Stimulated activated CD4-positive, alpha-beta T cell treated with anti-CD3 and anti-CD28 coated beads, Interleukin-12 subunit alpha, Interleukin-12 subunit beta, amount 100 ng/mL, for 48 hours (primary cell): ENCODE results near the gene PDGFRA.
"Not testable (repeated sequence)": the region's sequence is repeated elsewhere in the genome, so short reads cannot be mapped to it uniquely, and the experiment has no call there.

Experiments used
- DNase-seq, 3 donors: peaks; one replicate each; pipeline ENCODE4 v3.0.0-alpha.2; 2020; ENCODE audit warnings: low read depth in 2 of 3, low spot score in 1 of 3

PDGFRA gene

DNA sequence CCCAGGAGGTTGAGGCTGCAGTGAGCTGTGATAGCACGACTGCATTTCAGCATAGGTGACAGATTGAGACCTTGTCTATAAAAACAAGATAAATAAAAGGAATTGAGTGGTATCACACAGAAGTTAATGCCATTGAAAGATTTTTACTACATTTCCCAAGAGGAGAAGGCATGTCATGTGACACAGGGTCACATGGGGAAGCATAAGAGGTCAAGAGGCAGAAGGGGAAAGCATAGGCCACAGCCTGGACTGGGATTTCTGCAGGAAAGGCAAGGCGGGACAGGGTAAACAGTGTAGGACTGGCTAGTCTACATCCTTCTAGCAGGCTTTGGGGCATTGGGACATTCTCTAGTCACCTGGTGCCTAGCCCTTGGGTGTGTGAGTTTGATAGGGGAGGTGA lies 88.6 kb downstream of the PDGFRA start:
- no peak for DNase-seq

DNA sequence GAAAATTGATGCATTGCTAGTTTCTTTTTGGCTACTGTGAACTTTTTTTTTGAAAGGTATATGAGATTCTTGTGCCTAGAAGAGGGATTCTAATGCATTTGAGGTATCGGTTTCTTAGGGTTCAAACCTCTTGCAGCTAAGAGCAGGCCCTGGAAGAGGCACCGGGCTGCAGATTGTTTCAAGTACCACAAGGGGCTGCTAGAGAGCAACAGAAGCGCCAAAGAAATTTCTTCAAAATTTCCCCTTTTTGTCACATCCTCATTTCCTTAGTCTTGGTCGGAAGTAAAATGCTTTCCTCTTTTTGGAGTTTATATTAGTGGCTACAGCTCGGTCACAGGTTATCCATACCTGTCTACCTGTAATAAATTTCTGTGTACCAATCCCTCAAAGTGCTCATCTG lies 89.8 kb downstream of the PDGFRA start:
- DNase-seq: no peak

DNA sequence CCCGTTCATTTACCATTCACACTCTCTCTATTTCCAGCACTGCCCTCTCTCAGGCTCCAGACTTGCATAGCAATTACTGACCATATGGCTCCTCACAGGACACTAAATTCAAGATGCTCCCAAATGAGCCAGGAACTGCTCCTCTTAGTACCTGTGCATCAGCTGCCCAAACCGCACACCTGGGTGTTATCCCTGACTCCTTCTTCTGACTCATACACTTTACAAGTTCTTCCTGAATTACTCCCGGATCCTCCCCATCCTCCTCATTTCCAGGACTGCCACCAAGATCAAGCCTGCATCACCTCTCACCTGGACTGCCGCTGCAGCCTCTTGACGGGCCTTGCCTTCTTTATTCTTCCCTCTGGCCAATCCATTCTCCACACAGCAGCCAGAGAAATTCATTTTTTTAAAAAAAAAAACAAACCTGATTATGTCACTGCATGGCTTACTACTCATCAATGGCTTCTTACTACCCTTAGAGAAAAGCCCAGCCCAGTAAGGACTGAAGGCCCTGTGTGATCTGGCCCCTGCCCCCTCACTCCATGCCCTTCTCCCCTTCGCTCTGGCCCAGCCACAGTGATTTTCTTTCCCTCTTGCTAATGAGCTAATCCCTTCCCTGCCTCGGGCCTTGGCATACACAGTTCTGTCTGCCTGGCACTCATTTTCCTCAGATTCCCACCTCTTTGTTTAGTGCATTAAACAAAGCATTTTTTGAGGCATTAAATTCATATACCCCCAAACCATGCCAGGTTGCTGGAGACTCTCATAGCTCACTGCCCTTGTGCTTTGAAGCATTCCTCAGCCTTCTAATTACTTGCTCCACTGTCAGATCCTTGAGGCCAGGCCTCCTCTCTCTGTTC lies 92.0 kb downstream of the PDGFRA start:
- no peak for DNase-seq

DNA sequence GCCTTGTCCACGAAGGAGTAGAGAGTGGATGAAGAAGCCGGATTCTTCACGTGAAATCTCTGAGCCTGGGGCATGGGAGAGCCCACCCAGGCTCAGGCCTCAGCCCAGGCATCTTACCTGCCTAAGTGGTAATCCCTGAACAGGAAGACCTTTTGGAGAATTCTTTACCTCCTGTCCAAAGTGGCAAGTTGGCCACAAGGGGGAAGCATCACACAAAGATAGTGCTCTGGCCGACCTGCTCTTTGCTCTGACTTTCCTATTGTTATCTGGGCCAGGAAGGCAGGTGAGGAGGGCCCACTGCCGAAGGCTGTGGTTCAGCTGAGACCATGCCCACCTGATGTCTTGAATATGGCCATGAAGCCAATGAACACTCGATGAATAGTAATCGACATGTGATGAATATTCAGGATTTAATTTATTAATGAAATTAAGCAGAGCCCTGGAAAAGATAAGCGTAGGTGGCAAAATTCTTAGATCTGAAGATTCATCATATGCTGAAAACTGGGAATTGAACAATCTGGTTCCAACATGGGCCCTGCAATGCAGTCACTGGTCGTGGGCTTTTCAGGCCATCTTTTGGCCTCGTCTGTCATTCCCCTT lies 93.8 kb downstream of the PDGFRA start:
- peak; percentile 17 to 42 (median 23) for DNase-seq

DNA sequence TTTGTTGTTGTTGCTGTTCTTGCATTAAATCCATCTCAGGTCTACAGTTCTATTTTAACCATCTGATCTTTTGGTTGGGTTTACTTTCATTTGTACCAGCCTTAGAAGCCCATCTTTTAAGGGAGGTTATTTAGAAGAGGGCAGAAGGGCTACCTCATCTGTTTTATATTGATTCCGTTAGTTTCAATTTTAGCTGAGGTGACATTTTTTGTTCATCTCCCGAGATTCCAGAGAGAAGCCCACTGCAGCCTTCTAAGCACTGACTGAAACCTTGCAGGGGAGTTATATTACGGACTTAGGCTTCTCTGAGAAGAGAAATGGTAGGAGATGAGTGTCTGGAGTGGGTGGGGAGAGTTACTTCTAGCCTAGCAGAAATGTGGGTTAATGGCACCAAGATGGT lies 101.8 kb downstream of the PDGFRA start:
- no peak for DNase-seq

DNA sequence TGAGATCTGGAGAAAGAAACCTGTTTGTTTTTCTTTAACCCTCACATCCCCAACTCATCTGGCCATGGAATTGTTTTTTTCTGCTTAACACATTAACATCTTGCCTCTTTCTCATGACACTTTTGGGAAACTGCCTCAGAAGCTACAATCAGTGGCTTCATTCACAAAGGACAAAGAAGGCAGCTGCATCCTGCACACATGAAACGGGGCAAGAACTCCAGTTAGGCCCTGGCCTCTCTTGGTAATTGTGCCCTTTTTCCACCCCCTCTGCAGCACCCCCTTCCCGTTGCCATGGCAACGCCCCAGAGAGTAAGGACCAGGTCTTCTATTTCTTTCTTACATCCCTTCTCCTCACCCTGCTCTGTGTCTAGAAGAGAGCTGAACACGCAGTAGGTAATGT lies 103.4 kb downstream of the PDGFRA start:
- DNase-seq: no peak

DNA sequence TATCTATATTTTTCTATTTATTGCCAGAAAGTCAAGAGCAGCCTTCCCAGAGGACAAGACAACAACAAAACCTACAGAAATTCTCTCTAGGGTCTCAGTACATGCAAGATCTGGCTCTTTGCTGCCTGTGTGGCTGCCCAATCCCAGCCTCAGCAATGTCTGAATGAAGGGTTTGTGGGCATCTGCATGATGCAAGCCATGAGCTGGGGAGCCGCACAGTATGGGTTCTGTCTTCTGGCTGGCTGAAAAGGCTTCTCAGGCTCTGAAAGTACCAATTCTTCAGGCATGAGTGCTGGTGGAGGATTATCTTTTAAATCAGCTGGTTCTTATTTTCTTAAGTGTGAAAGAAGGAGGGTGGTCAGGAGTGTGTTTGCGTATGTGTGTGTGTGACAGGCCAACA lies 104.6 kb downstream of the PDGFRA start:
- DNase-seq: no peak

DNA sequence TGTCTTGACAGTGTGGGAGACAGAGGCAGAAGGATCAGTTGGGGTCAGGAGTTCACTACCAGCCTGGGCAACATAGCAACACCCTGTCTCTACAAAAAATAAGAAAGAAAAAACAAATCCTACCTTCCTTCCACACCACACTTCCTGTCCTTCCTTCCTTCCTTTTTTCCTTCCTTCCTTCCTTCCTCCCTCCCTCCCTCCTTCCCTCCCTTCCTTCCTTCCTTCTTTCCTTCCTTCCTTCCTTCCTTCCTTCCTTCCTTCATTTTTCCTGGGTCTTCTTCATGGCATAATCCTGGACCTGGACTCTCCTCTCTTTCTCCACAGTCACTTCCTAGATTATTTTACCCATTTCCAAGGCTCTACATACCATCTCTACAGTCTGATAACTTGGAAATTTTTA lies 105.7 kb downstream of the PDGFRA start:
- not testable (repeated sequence) for DNase-seq

DNA sequence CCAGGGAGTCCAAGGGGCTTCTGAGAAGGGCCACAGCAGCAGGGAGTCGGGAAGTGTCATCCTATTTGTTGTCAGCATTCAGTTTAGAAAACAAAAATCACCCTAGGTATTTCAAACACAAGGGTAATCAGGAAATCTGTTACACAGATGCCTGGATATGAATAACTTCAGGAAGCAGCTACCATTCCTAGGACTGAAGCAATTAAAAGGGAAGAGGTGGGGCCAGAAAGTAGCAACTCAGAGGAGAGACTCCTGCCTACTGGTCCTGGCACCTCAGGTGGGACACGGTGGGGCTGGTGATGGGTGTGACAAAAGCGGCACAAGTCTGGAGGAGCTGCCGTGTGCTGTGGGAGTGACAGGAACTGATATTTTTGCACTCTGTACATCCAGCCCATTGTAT lies 107.9 kb downstream of the PDGFRA start:
- DNase-seq: no peak

DNA sequence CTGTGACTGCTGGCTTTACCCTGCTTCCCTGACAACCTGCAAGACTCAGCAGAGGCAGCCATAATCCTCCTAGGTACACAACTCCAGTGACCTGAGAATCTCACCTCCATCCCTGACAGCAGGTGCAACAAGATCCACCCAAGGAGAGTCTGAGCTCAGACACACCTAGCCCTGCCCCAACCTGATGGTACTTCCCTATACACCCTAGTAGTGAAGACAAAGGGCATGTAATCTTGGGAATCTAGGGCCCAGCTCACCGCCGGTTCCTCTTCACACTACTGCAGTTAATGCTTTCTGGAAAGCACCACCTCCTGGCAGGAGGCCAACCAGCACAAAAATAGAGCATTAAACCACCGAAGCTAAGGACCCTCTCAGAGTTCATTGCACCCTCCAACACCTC lies 113.0 kb downstream of the PDGFRA start:
- DNase-seq: not testable (repeated sequence)
